ENCODE measurements around the gene DOHH.

DNA sequence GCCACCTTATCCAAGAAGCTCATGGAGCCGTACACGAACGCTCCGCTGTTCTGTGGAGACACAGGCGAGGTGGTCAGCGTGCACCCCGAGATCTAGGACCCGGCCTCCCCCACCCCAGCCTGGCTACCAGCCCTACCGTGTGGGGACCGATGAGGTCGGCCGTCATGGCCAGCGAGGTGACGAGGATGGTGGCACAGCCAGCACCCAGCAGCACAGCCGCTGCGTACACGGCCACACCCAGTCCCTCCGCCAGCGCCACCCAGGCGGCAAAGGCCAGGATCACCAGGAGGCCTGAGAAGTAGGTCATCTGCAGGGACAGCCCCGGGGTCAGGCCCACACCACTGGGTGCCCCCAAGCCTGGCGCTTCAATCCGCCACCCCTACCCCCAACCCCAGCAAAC lies 45.6 kb upstream of the DOHH start:
- TF ChIP-seq ZNF768 (tag by site-specific recombination; IDR thresholded peaks at IDR 0.05): no peak
- TF ChIP-seq ZNF157 (tag by site-specific recombination; IDR thresholded peaks at IDR 0.05): no peak
- TF ChIP-seq HOXA7 (CRISPR knock-in tag; IDR thresholded peaks at IDR 0.05; ENCODE audit: borderline replicate concordance): no peak
- TF ChIP-seq, protein P1, sequence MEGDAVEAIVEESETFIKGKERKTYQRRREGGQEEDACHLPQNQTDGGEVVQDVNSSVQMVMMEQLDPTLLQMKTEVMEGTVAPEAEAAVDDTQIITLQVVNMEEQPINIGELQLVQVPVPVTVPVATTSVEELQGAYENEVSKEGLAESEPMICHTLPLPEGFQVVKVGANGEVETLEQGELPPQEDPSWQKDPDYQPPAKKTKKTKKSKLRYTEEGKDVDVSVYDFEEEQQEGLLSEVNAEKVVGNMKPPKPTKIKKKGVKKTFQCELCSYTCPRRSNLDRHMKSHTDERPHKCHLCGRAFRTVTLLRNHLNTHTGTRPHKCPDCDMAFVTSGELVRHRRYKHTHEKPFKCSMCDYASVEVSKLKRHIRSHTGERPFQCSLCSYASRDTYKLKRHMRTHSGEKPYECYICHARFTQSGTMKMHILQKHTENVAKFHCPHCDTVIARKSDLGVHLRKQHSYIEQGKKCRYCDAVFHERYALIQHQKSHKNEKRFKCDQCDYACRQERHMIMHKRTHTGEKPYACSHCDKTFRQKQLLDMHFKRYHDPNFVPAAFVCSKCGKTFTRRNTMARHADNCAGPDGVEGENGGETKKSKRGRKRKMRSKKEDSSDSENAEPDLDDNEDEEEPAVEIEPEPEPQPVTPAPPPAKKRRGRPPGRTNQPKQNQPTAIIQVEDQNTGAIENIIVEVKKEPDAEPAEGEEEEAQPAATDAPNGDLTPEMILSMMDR (tag by site-specific recombination; IDR thresholded peaks at IDR 0.05): no peak
- no peak for TF ChIP-seq ZNF777 (tag by site-specific recombination; IDR thresholded peaks at IDR 0.05; ENCODE audit: borderline replicate concordance)
- TF ChIP-seq ZNF24 (tag by site-specific recombination; IDR thresholded peaks at IDR 0.05): no peak
- no peak for TF ChIP-seq ZNF654 (tag by site-specific recombination; IDR thresholded peaks at IDR 0.05; ENCODE audit: low read depth)

Measured in HEK293 (cell line).